Peyer's patch (tissue), 4 donors: ENCODE measurements around the gene CRY2. TPM values are rescaled to one million over a fixed set of nuclear protein-coding genes. Genes with fewer than 3 reads are reported as not detected.

Experiments used
- DNase-seq, 3 donors: peaks; one replicate each; pipeline ENCODE4 v3.0.0-alpha.2; 2017 to 2019
- H3K27ac ChIP-seq, 4 donors: fragments of 200-600 bp; sonication (generic); one replicate each; pipeline ENCODE4 v1.5.1; 2016 to 2019
- H3K27me3 ChIP-seq, 2 donors: fragments of 200-600 bp; sonication (generic); one replicate each; pipeline ENCODE4 v1.5.1; 2019
- H3K36me3 ChIP-seq, 3 donors: fragments of 200-600 bp; sonication (generic); one replicate each; pipeline ENCODE4 v1.5.1; 2016 to 2019
- H3K4me1 ChIP-seq, 4 donors: fragments of 200-600 bp; sonication (generic); one replicate each; pipeline ENCODE4 v1.5.1; 2016 to 2019
- H3K4me3 ChIP-seq, 4 donors: fragments of 200-600 bp; sonication (generic); 1 replicate in 3 of 4; 2 replicates in 1 of 4; pipeline ENCODE4 v1.5.1; 2016 to 2019; ENCODE audit warnings: mild to moderate bottlenecking in 1 of 4
- H3K9me3 ChIP-seq, 4 donors: fragments of 200-600 bp; sonication (generic); one replicate each; pipeline ENCODE4 v1.5.1; 2016 to 2019; ENCODE audit warnings: mild to moderate bottlenecking in 1 of 4
- CTCF ChIP-seq, 6 experiments: fragments of 450-650 bp in 4 of 6; fragments of 200-600 bp in 2 of 6; sonication (generic) in 1 of 6; IDR thresholded peaks; one replicate each; pipeline ENCODE4 v1.5.1; 2017 to 2019; ENCODE audit warnings: antibody characterized with exemption in 6 of 6, mild to moderate bottlenecking in 3 of 6, moderate library complexity in 1 of 6
- POLR2A ChIP-seq, 2 donors: fragments of 450-650 bp; IDR thresholded peaks; one replicate each; pipeline ENCODE4 v1.5.1; 2017; ENCODE audit warnings: antibody characterized with exemption in 2 of 2, mild to moderate bottlenecking in 2 of 2, moderate library complexity in 2 of 2
- total RNA-seq, 4 donors: library from RNA; depleted of rRNA; stranded (reverse); fragments of >200 nt; gene quantifications; one replicate each; pipeline ENCODE4 v1.1.0, GENCODE V29; 2016

Gene CRY2
- total RNA-seq, 4 donors from 2014 or later: 37.7 to 67.6 (median 66.0) TPM

DNA sequence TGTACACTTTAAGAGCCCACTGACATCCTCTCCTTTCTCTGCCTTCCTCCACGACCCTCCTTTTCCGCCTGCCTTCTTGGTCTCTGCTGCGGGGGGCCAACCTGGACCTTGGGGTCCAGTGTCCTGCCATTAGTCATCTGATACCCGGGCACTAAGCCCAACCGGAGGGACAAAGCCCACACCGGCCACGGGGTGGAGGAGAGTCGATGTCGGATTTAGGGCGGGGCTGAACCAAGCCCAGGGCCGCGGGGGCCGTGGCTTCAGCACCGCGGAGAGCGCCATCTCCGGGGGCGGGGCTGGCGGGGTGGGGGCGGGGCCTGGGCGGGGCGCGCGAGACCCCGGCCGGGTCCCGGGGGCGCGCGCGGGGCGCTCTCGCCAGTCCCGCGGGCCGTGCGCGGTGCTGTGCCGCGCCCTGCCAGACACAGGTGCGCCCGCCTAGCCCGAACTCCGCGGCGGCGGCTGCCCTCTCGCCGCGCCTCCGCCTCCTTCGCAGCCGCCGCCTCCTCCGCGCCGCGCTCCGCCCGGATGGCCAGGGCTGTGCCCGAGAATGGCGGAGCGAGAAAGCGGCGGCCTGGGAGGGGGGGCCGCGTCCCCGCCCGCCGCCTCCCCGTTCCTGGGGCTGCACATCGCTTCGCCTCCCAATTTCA, 38.1 kb downstream of the CRY2 start, which contains the start of gene MAPK8IP1:
Gene MAPK8IP1 (plus strand): TSS at position 378 of the 647 bp plus-strand sequence. CDS start 170 bp downstream, at position 548.
- TF ChIP-seq CTCF (IDR thresholded peaks at IDR 0.05): no peak
- TF ChIP-seq POLR2A (IDR thresholded peaks at IDR 0.05): no peak
- no peaks in the 10 kb centered on the region for H3K9me3 ChIP-seq
- H3K27me3 ChIP-seq: no peaks in the 10 kb centered on the region
- no peak within 1 kb of the TSS for H3K27ac ChIP-seq
- peak; percentile 26 to 76 (median 65) for DNase-seq
- peak within 1 kb of the TSS; percentile 40 to 73 (median 60) for H3K4me3 ChIP-seq
- peaks cover 0 to 24% (median 0%) of the 10 kb centered on the region in 3 donors for H3K36me3 ChIP-seq
- H3K4me1 ChIP-seq: peaks cover 0 to 11% (median 4%) of the 10 kb centered on the region in 4 donors

DNA sequence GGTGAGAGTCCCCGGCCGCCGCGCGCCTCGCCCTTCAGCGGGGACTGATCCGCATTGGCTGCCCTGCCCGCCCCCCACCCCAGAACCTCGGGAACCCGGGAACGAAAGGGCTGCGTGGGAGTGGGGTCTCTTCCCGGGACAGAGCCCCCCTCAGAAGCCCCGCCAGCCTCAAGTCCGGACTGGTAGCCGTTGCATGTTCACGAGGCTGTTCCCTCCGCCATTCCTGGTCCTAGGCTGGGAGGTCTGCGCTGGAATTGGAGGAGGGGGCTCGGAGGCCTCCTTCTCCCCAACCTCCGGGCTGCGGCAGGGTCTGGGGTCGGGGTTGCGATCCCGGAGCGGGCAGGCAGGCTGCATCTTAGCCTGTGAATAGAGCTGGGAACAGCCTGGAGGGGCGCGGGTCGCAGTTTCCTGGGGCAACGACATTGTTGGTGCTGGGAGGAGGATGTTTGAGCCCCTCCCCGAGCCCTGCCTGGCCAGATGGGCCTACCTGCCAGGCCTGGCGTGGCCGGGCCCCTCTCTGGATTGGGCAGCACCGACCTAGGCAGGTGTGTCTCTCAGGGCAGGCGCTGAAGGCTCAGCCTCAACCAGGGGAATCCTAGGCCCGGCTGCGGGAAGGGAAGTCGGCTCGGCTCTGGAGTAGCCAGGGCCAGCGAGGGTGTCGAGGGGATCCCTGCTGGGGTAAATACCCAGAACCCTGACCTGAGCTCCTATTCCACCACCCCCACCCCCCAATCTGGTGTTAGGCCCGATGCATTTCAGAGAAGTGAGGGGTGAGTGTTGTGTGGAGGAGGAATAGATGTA, 38.8 kb downstream of the CRY2 start:
- peak overlapping the region; percentile 40 to 73 (median 60) for H3K4me3 ChIP-seq

GRCh38 chr11:45886816-45887520, 39.7 kb downstream of the CRY2 start:
- Histone ChIP-seq H3K9me3 (no peaks in the 10 kb centered on the region), H3K4me3 (no peak overlapping the region), H3K27me3 (no peaks in the 10 kb centered on the region), H3K27ac (no peak overlapping the region), H3K4me1 (peaks cover 0 to 7% (median 2%) of the 10 kb centered on the region in 4 donors), H3K36me3 (peaks cover 0 to 8% (median 0%) of the 10 kb centered on the region in 3 donors)
- no peak for DNase-seq
- no peak for TF ChIP-seq CTCF (IDR thresholded peaks at IDR 0.05)
- TF ChIP-seq POLR2A (IDR thresholded peaks at IDR 0.05): no peak

More for the DNA sequence above, 38.8 kb downstream of the CRY2 start:
- Histone ChIP-seq H3K9me3 (no peaks in the 10 kb centered on the region), H3K4me1 (peaks cover 0 to 7% (median 2%) of the 10 kb centered on the region in 4 donors), H3K27me3 (no peaks in the 10 kb centered on the region), H3K27ac (no peak overlapping the region), H3K36me3 (peaks cover 0 to 17% (median 0%) of the 10 kb centered on the region in 3 donors)
- no peak for DNase-seq
- no peak for TF ChIP-seq CTCF (IDR thresholded peaks at IDR 0.05)
- TF ChIP-seq POLR2A (IDR thresholded peaks at IDR 0.05): no peak

GRCh38 chr11:45887587-45887986, 40.3 kb downstream of the CRY2 start:
- Histone ChIP-seq H3K4me1 (peaks cover 0 to 7% (median 2%) of the 10 kb centered on the region in 4 donors), H3K4me3 (no peak overlapping the region), H3K9me3 (no peaks in the 10 kb centered on the region), H3K27me3 (no peaks in the 10 kb centered on the region), H3K27ac (no peak overlapping the region), H3K36me3 (peaks cover 0 to 3% (median 0%) of the 10 kb centered on the region in 3 donors)
- TF ChIP-seq POLR2A (IDR thresholded peaks at IDR 0.05): no peak
- no peak for DNase-seq

- DNase-seq: no peak
- H3K9me3 ChIP-seq: no peaks in the 10 kb centered on the region
- H3K36me3 ChIP-seq: no peaks in the 10 kb centered on the region
- no peaks in the 10 kb centered on the region for H3K27me3 ChIP-seq
- H3K4me1 ChIP-seq: peaks cover 0 to 7% (median 2%) of the 10 kb centered on the region in 4 donors
- no peak overlapping the region for H3K4me3 ChIP-seq
- TF ChIP-seq POLR2A (IDR thresholded peaks at IDR 0.05): no peak
- TF ChIP-seq CTCF (IDR thresholded peaks at IDR 0.05): no peak
- H3K27ac ChIP-seq: no peak overlapping the region
These were observed 42.3 kb downstream of the CRY2 start for GRCh38 chr11:45889555-45889954.
